Neuronal stem cell (in vitro differentiated cells): ENCODE data around the gene ICA1.
"Not testable (repeated sequence)": the region's sequence is repeated elsewhere in the genome, so short reads cannot be mapped to it uniquely, and the experiment has no call there.

Source experiments
- DNase-seq: peaks from one replicate; pipeline ENCODE4 v3.0.0-alpha.2; 2013; ENCODE audit warnings: low spot score
- H2AFZ ChIP-seq: one replicate; pipeline ENCODE4 v1.6.1; 2013; ENCODE audit warnings: mild to moderate bottlenecking, low read length, inconsistent platforms
- H2AK5ac ChIP-seq: 2 replicates; pipeline ENCODE4 v1.6.1; 2013; ENCODE audit warnings: low read depth, mild to moderate bottlenecking, inconsistent platforms, low read length, moderate library complexity, mixed read lengths
- H2BK120ac ChIP-seq: 2 replicates; pipeline ENCODE4 v1.6.1; 2013; ENCODE audit warnings: low read depth, mild to moderate bottlenecking, inconsistent platforms, low read length, moderate library complexity, mixed read lengths
- H2BK12ac ChIP-seq: one replicate; pipeline ENCODE4 v1.6.1; 2013; ENCODE audit warnings: low read length, inconsistent platforms
- H2BK15ac ChIP-seq: 2 replicates; pipeline ENCODE4 v1.6.1; 2013; ENCODE audit warnings: mild to moderate bottlenecking, low read length, inconsistent platforms, mixed read lengths
- H2BK5ac ChIP-seq: one replicate; pipeline ENCODE4 v1.6.1; 2013; ENCODE audit warnings: inconsistent platforms, mild to moderate bottlenecking, low read length, moderate library complexity
- H3K14ac ChIP-seq: one replicate; pipeline ENCODE4 v1.6.1; 2013; ENCODE audit warnings: low read length, inconsistent platforms
- H3K18ac ChIP-seq: 2 replicates; pipeline ENCODE4 v1.6.1; 2013; ENCODE audit warnings: low read length, inconsistent platforms
- H3K23ac ChIP-seq: 2 replicates; pipeline ENCODE4 v1.6.1; 2013; ENCODE audit warnings: low read depth, mild to moderate bottlenecking, mixed read lengths, low read length, inconsistent platforms; ENCODE audit not compliant: poor library complexity
- H3K27ac ChIP-seq: replicated peaks from 3 replicates; pipeline ENCODE4 v1.5.1; 2013; ENCODE audit warnings: low read length, inconsistent platforms
- H3K27me3 ChIP-seq, 3 experiments: 2 replicates each; pipeline ENCODE4 v1.6.1; 2013; ENCODE audit warnings: low read length in 3 of 3, mild to moderate bottlenecking in 2 of 3, inconsistent platforms in 1 of 3, low read depth in 1 of 3, mixed read lengths in 1 of 3, moderate library complexity in 1 of 3; ENCODE audit not compliant: control insufficient read depth in 3 of 3, insufficient read depth in 3 of 3
- H3K36me3 ChIP-seq, 2 donors: replicated peaks in 1 of 2; 2 replicates each; pipeline ENCODE4 v1.6.1; 2013; ENCODE audit warnings: low read length in 2 of 2; ENCODE audit not compliant: control insufficient read depth in 2 of 2, insufficient read depth in 2 of 2
- H3K4ac ChIP-seq: 2 replicates; pipeline ENCODE4 v1.6.1; 2013; ENCODE audit warnings: inconsistent platforms, mild to moderate bottlenecking, low read length, moderate library complexity
- H3K4me1 ChIP-seq, 2 donors: 1 replicate in 1 of 2; 2 replicates in 1 of 2; pipeline ENCODE4 v1.6.1; 2013; ENCODE audit warnings: low read length in 2 of 2, low read depth in 1 of 2; ENCODE audit not compliant: control insufficient read depth in 2 of 2, insufficient read depth in 1 of 2
- H3K4me2 ChIP-seq: one replicate; pipeline ENCODE4 v1.6.1; 2013; ENCODE audit warnings: mild to moderate bottlenecking, low read length, inconsistent platforms; ENCODE audit not compliant: insufficient read depth, poor library complexity, severe bottlenecking
- H3K4me3 ChIP-seq, 2 donors: 2 replicates each; pipeline ENCODE4 v1.5.1; 2013; ENCODE audit warnings: low read length in 2 of 2, mild to moderate bottlenecking in 2 of 2, inconsistent platforms in 1 of 2, moderate library complexity in 1 of 2
- H3K79me1 ChIP-seq: one replicate; pipeline ENCODE4 v1.6.1; 2013; ENCODE audit warnings: low read depth, mild to moderate bottlenecking, inconsistent platforms, low read length, moderate library complexity
- H3K9ac ChIP-seq: one replicate; pipeline ENCODE4 v1.6.1; 2013; ENCODE audit warnings: mild to moderate bottlenecking, low read depth, low read length, inconsistent platforms; ENCODE audit not compliant: poor library complexity
- H3K9me3 ChIP-seq, 2 donors: replicated peaks in 1 of 2; 2 replicates each; pipeline versions ENCODE3 to v1.6.1; 2013; ENCODE audit warnings: low read length in 2 of 2, mild to moderate bottlenecking in 2 of 2, inconsistent platforms in 1 of 2, low read depth in 1 of 2, mixed read lengths in 1 of 2, moderate library complexity in 1 of 2; ENCODE audit not compliant: control insufficient read depth in 2 of 2, insufficient read depth in 1 of 2
- H4K8ac ChIP-seq: one replicate; pipeline ENCODE4 v1.6.1; 2013; ENCODE audit warnings: low read depth, mild to moderate bottlenecking, inconsistent platforms, low read length, moderate library complexity
- H4K91ac ChIP-seq: one replicate; pipeline ENCODE4 v1.6.1; 2013; ENCODE audit warnings: low read length, low read depth, mild to moderate bottlenecking, inconsistent platforms; ENCODE audit not compliant: poor library complexity
- WGBS, 2 donors: extraction: QIAGEN DNeasy Blood & Tissue Kit; methylation state at CpG; one replicate each; pipeline ENCODE4 v1.1.7; 2013; ENCODE audit warnings: missing lambda C conversion rate in 2 of 2, mixed read lengths in 1 of 2; ENCODE audit not compliant: insufficient read length in 2 of 2, insufficient replicate concordance in 1 of 2; ENCODE audit errors: extremely low coverage in 2 of 2; 5-methylcytosine and 5-hydroxymethylcytosine counted together

ICA1 gene

GRCh38 chr7:8303904-8304528 lies 42.0 kb upstream of the ICA1 start:
- Histone ChIP-seq H3K9ac (no peak overlapping the region), H3K4ac (no peak overlapping the region), H2BK15ac (no peak overlapping the region), H3K9me3 (no peaks in the 10 kb centered on the region), H2BK120ac (no peak overlapping the region), H3K36me3 (no peaks in the 10 kb centered on the region), H2BK12ac (no peak overlapping the region), H2AFZ (no peak overlapping the region), H3K18ac (no peak overlapping the region), H3K4me1 (no peaks in the 10 kb centered on the region), H4K8ac (no peak overlapping the region), H3K79me1 (no peaks in the 10 kb centered on the region), H3K4me2 (no peak overlapping the region), H4K91ac (no peak overlapping the region), H2AK5ac (no peak overlapping the region), H3K27me3 (no peaks in the 10 kb centered on the region), H2BK5ac (no peak overlapping the region), H3K27ac (no peak overlapping the region), H3K4me3 (no peak overlapping the region), H3K14ac (no peak overlapping the region), H3K23ac (no peak overlapping the region)
- no peak for DNase-seq
- no CpG with 5 or more reads among the region's 16 CpGs for WGBS, 2 donors

GRCh38 chr7:8297023-8297422 lies 35.1 kb upstream of the ICA1 start:
- H3K9ac ChIP-seq, H2BK12ac ChIP-seq, H3K14ac ChIP-seq, H4K8ac ChIP-seq, H4K91ac ChIP-seq, H2AK5ac ChIP-seq, H3K36me3 ChIP-seq, H2BK15ac ChIP-seq, H3K4me1 ChIP-seq, H3K9me3 ChIP-seq, H2BK5ac ChIP-seq, H3K18ac ChIP-seq, H3K27me3 ChIP-seq, H3K4me2 ChIP-seq, H2BK120ac ChIP-seq, H3K4me3 ChIP-seq, H3K23ac ChIP-seq, H3K4ac ChIP-seq, H3K79me1 ChIP-seq, H3K27ac ChIP-seq, DNase-seq: not testable (repeated sequence)
- H2AFZ ChIP-seq, result peak overlapping the region; percentile 83
- no CpG with 5 or more reads among the region's 7 CpGs for WGBS, 2 donors

GRCh38 chr7:8296362-8296659 lies 34.3 kb upstream of the ICA1 start:
- H3K4me2 ChIP-seq, result no peak overlapping the region
- H3K36me3 ChIP-seq, result no peaks in the 10 kb centered on the region
- H3K4me3 ChIP-seq, result no peak overlapping the region
- DNase-seq, result no peak
- H2BK120ac ChIP-seq, result no peak overlapping the region
- H2BK5ac ChIP-seq, result no peak overlapping the region
- H4K91ac ChIP-seq, result no peak overlapping the region
- H3K79me1 ChIP-seq, result no peaks in the 10 kb centered on the region
- no CpG with 5 or more reads among the region's 1 CpG for WGBS, 2 donors
- no peak overlapping the region for H3K27ac ChIP-seq
- H2BK15ac ChIP-seq, result no peak overlapping the region
- H3K4me1 ChIP-seq, result no peaks in the 10 kb centered on the region
- no peak overlapping the region for H3K4ac ChIP-seq
- H3K27me3 ChIP-seq, result no peaks in the 10 kb centered on the region
- H3K9me3 ChIP-seq, result no peaks in the 10 kb centered on the region
- H3K23ac ChIP-seq, result no peak overlapping the region
- no peak overlapping the region for H4K8ac ChIP-seq
- no peak overlapping the region for H3K18ac ChIP-seq
- H2AK5ac ChIP-seq, result no peak overlapping the region
- no peak overlapping the region for H3K9ac ChIP-seq
- peak overlapping the region; percentile 83 for H2AFZ ChIP-seq
- no peak overlapping the region for H3K14ac ChIP-seq
- H2BK12ac ChIP-seq, result no peak overlapping the region

DNA sequence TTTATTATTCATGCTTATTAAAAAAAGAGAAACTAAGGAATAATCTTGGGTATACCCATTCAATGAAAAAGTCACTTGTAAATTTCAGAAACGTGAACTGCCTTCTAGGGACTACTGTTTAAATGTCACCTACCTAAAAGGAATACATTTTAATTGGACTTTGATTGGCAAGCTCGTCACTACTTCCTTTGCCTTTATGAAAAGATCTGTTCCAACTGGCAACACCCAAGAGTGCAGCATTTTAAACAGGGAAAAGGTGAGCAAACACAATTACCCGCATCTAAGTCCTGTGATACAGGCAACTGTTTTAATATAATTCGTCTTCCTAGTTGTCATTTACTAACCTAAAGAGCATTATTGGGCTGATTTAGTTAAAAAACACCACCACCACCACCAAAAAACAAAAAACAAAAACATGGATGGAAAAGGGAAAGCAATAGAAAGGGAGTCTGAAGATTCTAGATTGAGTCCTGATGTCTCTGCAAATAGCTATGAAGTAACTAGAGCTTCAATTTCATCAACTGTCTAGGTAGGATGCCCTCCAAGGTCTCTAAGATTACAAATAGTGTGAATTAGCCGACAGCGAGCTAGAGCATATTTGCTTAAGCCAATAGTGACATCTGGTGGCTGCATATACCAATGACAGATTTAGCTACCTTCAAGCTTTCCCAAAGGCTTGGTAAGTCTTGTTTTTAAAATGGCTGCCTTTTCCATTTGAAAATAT lies 33.8 kb upstream of the ICA1 start:
- WGBS, 2 donors, result no CpG with 5 or more reads among the region's 6 CpGs
- Histone ChIP-seq H2BK12ac (no peak overlapping the region), H2BK5ac (no peak overlapping the region), H3K18ac (no peak overlapping the region), H3K4ac (no peak overlapping the region), H4K8ac (no peak overlapping the region), H3K27me3 (no peaks in the 10 kb centered on the region), H2AK5ac (no peak overlapping the region), H3K9me3 (no peaks in the 10 kb centered on the region), H3K9ac (no peak overlapping the region), H3K4me3 (no peak overlapping the region), H3K36me3 (no peaks in the 10 kb centered on the region), H4K91ac (no peak overlapping the region), H3K4me1 (no peaks in the 10 kb centered on the region), H2BK15ac (no peak overlapping the region), H2AFZ (no peak overlapping the region), H3K27ac (no peak overlapping the region), H3K4me2 (no peak overlapping the region), H2BK120ac (no peak overlapping the region), H3K79me1 (no peaks in the 10 kb centered on the region), H3K14ac (no peak overlapping the region), H3K23ac (no peak overlapping the region)
- peak; percentile 72 for DNase-seq
